ENCODE measurements around the gene ZCCHC9. TPM values are rescaled to one million over a fixed set of nuclear protein-coding genes. Genes with fewer than 3 reads are reported as not detected.

Gene ZCCHC9
- total RNA-seq, 8 experiments from 2014 or later, result 19.4 to 36.1 (median 25.3) TPM

- no peak for ATAC-seq (replicated peaks in 6 of 8)
- no peaks in the 10 kb centered on the region for H3K4me1 ChIP-seq (replicated peaks in 1 of 2)
- no peak overlapping the region for H3K27ac ChIP-seq
- in situ Hi-C loops (cut with MboI; ENCODE audit: low pct_unique_long_range_greater_than_20kb in 2 of 9, low sequenced_read_pairs in 9 of 9, unreplicated experiment in 9 of 9), result no loop called here
- WGBS, 10 experiments, result 39 to 100% (median 91%) methylated on average over 1 to 5 of the region's 5 CpGs; no CpG with 5 or more reads in 1 of the 10 experiments
- H3K4me3 ChIP-seq, result no peak overlapping the region
Observed at GRCh38 chr5:81345411-81346003, 44.1 kb downstream of the ZCCHC9 start.

DNA sequence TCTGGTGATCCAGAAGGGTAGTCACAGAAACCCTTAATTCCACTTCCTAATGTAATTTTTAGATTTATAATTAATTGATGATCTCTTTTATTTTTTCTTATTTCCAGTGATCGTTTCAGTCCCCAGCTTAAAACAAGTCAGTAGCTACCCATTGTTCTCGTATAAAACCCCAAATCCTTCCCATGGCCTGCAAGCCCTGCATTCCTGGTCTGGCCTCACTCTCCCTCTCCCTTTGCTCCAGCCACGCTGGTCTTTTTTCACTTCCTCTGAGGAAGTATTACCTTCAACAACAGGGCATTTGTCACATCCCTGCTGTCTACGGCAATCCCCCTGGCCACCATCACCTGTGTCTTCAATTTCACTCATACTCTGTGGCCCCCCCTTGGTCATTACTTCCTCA, 47.8 kb downstream of the ZCCHC9 start:
- Histone ChIP-seq H3K27ac (no peak overlapping the region), H3K4me1 (replicated peaks in 1 of 2) (no peaks in the 10 kb centered on the region), H3K4me3 (no peak overlapping the region)
- in situ Hi-C loops (cut with MboI; ENCODE audit: low pct_unique_long_range_greater_than_20kb in 2 of 9, low sequenced_read_pairs in 9 of 9, unreplicated experiment in 9 of 9), result no loop called here
- ATAC-seq (replicated peaks in 6 of 8), result no peak
- WGBS, 10 experiments, result 40 to 96% (median 68%) methylated on average over 1 to 4 of the region's 4 CpGs; no CpG with 5 or more reads in 2 of the 10 experiments

GRCh38 chr5:81350507-81350906, 49.1 kb downstream of the ZCCHC9 start:
- ATAC-seq (replicated peaks in 6 of 8), result no peak

GRCh38 chr5:81353189-81353588, 51.8 kb downstream of the ZCCHC9 start:
- 31 to 73% (median 59%) methylated on average over 2 to 5 of the region's 5 CpGs; no CpG with 5 or more reads in 1 of the 10 experiments for WGBS, 10 experiments
- in situ Hi-C loops (cut with MboI; ENCODE audit: low pct_unique_long_range_greater_than_20kb in 2 of 9, low sequenced_read_pairs in 9 of 9, unreplicated experiment in 9 of 9), result no loop called here
- H3K27ac ChIP-seq, result no peak overlapping the region
- H3K4me1 ChIP-seq (replicated peaks in 1 of 2), result no peaks in the 10 kb centered on the region
- no peak overlapping the region for H3K4me3 ChIP-seq
- no peak for ATAC-seq (replicated peaks in 6 of 8)

More at GRCh38 chr5:81350507-81350906, 49.1 kb downstream of the ZCCHC9 start:
- Histone ChIP-seq H3K4me1 (replicated peaks in 1 of 2) (no peaks in the 10 kb centered on the region), H3K4me3 (no peak overlapping the region), H3K27ac (no peak overlapping the region)
- in situ Hi-C loops (cut with MboI; ENCODE audit: low pct_unique_long_range_greater_than_20kb in 2 of 9, low sequenced_read_pairs in 9 of 9, unreplicated experiment in 9 of 9), result no loop called here

DNA sequence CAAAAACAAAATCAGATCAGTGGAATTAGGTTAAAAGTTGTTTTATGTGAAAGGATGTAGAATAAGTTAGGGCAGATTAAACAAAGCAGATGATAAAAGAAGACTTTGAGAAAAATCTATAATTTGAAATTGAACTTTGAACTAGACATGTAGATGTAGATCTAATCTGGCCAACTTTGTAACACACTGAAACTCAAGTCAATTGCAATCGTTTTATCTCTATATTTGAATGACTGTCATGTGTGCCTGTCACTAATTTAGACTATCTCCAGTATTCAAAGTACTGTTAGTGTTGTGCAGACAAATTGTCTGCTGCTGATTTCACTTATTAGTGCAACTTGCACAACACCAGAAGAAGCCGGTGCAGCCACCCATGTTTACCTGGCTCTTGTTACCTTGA, 52.7 kb downstream of the ZCCHC9 start:
- no peak overlapping the region for H3K4me3 ChIP-seq
- WGBS, 10 experiments, result 28 to 85% (median 50%) methylated on average over 1 to 2 of the region's 2 CpGs; no CpG with 5 or more reads in 2 of the 10 experiments
- H3K27ac ChIP-seq, result no peak overlapping the region
- in situ Hi-C loops (cut with MboI; ENCODE audit: low pct_unique_long_range_greater_than_20kb in 2 of 9, low sequenced_read_pairs in 9 of 9, unreplicated experiment in 9 of 9), result no loop called here
- H3K4me1 ChIP-seq (replicated peaks in 1 of 2), result no peaks in the 10 kb centered on the region
- no peak for ATAC-seq (replicated peaks in 6 of 8)

DNA sequence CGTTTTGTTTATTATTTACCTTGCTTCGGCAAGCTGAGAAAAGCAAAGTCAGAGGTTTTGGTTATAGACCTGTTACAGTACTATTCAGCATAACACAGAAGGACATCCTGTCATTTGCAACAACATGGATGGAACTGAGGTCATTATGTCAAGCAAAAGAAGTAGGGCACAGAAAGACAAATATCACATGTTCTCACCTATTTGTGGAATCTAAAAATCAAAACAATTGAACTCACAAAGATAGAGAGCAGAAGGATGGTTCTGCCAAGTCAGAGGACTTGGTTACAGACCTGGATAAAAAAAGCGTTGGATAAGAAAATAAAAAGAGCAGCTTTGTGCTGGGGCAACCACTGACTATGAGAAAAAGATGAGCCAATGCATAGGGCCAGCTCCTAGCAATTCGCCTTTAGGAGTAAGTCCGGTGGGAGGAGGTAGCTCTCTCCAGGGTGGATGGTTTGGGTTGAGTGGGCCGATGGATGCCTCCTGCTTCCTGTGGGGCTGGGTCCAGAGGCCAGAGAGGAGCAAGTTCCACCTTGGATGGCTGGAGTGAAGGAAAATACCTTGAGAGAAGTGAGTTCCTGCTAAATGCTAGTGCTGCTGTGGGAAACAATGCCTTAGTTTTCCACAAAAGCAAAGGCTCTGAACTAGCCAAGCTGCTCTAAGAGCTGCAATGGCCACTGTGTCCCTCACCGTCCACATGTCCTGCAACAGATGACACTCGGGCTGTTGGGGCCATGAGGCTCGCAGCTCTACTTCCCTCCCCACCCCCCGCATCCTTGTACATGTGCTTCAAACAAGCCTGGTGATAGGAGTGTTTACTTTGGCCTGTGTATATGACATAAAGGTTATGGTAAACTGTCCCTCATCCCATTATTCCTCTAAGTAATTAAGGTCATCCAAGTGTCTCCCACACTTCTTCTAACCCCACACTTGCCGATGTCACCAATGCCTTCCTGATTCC, 54.2 kb downstream of the ZCCHC9 start:
- H3K4me1 ChIP-seq (replicated peaks in 1 of 2), result no peaks in the 10 kb centered on the region
- no peak for ATAC-seq (replicated peaks in 6 of 8)
- H3K4me3 ChIP-seq, result no peak overlapping the region
- in situ Hi-C loops (cut with MboI; ENCODE audit: low pct_unique_long_range_greater_than_20kb in 2 of 9, low sequenced_read_pairs in 9 of 9, unreplicated experiment in 9 of 9), result no loop called here
- H3K27ac ChIP-seq, result no peak overlapping the region
- WGBS, 10 experiments, result 14 to 100% (median 81%) methylated on average over 2 to 8 of the region's 11 CpGs

GRCh38 chr5:81359108-81359507, 57.7 kb downstream of the ZCCHC9 start:
- Histone ChIP-seq H3K4me3 (no peak overlapping the region), H3K4me1 (replicated peaks in 1 of 2) (no peaks in the 10 kb centered on the region), H3K27ac (no peak overlapping the region)
- ATAC-seq (replicated peaks in 6 of 8), result no peak
- in situ Hi-C loops (cut with MboI; ENCODE audit: low pct_unique_long_range_greater_than_20kb in 2 of 9, low sequenced_read_pairs in 9 of 9, unreplicated experiment in 9 of 9), result no loop called here
- WGBS, 10 experiments, result 36 to 67% (median 51%) methylated on average over 1 to 4 of the region's 5 CpGs; no CpG with 5 or more reads in 4 of the 10 experiments

DNA sequence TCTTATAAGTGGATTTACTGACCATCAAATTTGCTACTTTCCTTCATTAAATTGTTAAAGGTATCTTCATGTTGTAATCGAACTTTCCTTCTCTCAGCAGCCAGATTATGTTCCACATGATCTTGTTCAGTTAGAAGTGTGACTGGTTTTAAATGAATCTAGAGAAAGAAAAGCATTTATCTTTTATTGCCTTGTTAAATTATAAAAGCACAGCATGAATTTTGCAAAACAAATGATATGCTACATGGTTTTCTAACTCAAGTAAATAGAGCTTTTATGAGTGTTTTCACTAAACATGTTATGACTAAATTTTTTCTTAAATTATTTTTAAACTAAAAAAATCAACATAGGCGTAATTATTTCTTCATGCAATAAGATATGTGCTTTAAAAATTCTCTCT, 58.5 kb downstream of the ZCCHC9 start:
- H3K27ac ChIP-seq, result no peak overlapping the region
- WGBS, 10 experiments, result 14 to 100% (median 83%) methylated on average over 1 to 2 of the region's 2 CpGs; no CpG with 5 or more reads in 1 of the 10 experiments
- H3K4me3 ChIP-seq, result no peak overlapping the region
- in situ Hi-C loops (cut with MboI; ENCODE audit: low pct_unique_long_range_greater_than_20kb in 2 of 9, low sequenced_read_pairs in 9 of 9, unreplicated experiment in 9 of 9), result no loop called here
- no peak for ATAC-seq (replicated peaks in 6 of 8)
- H3K4me1 ChIP-seq (replicated peaks in 1 of 2), result no peaks in the 10 kb centered on the region

DNA sequence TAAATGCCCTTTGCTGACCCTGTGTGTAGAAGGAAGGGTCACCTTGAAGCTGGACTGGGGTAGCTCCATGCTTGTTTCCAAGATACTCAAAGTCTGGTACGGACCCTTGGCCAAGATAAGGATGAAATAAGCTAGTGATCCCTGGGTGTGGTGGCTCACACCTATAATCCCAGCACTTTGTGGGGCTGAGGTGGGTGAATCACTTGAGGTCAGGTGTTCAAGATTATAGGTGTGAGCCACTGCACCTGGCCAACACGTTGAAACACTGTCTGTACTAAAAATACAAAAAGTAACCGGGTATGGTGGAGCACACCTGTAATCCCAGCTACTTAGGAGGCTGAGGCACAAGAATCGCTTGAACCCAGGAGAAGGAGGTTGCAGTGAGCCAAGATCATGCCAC, 59.3 kb downstream of the ZCCHC9 start:
- no peak overlapping the region for H3K4me3 ChIP-seq
- ATAC-seq (replicated peaks in 6 of 8), result no peak
- H3K27ac ChIP-seq, result no peak overlapping the region
- WGBS, 10 experiments, result 31 to 100% (median 92%) methylated on average over 1 to 4 of the region's 4 CpGs; no CpG with 5 or more reads in 2 of the 10 experiments
- H3K4me1 ChIP-seq (replicated peaks in 1 of 2), result no peaks in the 10 kb centered on the region
- in situ Hi-C loops (cut with MboI; ENCODE audit: low pct_unique_long_range_greater_than_20kb in 2 of 9, low sequenced_read_pairs in 9 of 9, unreplicated experiment in 9 of 9), result no loop called here

- Histone ChIP-seq H3K27ac (no peak overlapping the region), H3K4me3 (no peak overlapping the region), H3K4me1 (replicated peaks in 1 of 2) (no peaks in the 10 kb centered on the region)
- in situ Hi-C loops (cut with MboI; ENCODE audit: low pct_unique_long_range_greater_than_20kb in 2 of 9, low sequenced_read_pairs in 9 of 9, unreplicated experiment in 9 of 9), result no loop called here
- WGBS, 10 experiments, result 60 to 100% (median 78%) methylated on average over 1 to 2 of the region's 2 CpGs; no CpG with 5 or more reads in 4 of the 10 experiments
- ATAC-seq (replicated peaks in 6 of 8), result no peak
Observed at GRCh38 chr5:81361600-81361999, 60.2 kb downstream of the ZCCHC9 start.

Other genes with a start within 250 kb of the ZCCHC9 start
- 1 to 10 TPM in 6 of 8 experiments, under 1 TPM in 2; 0.27 to 6.9 (median 1.3) TPM for gene CKMT2, start 68.3 kb upstream of the ZCCHC9 start, total RNA-seq
- 1 to 10 TPM in 1 of 8 experiments, under 1 TPM in 6, not detected in 1; 0.16 to 8.8 (median 0.27) TPM for gene ACOT12, start 92.5 kb downstream of the ZCCHC9 start, total RNA-seq

Data from motor neuron (in vitro differentiated cells).